Endothelial cell of umbilical vein (primary cell): ENCODE data around the gene OPRL1. TPM values are rescaled to one million over a fixed set of nuclear protein-coding genes. Genes with fewer than 3 reads are reported as not detected.

Experiments
- BruUV-seq: library from RNA; stranded (reverse); fragments of 400-500 nt; replicated peaks from 2 replicates; lab custom pipeline; 2021; lab: Mats Ljungman, UMichigan
- CTCF ChIA-PET: fragments of 300-600, 350-600 bp; sonication (Branson Sonifier 250); formaldehyde crosslinking; loops from one replicate; lab custom pipeline; 2021; ENCODE audit warnings: antibody characterized with exemption, inconsistent platforms; lab: Charles Lee
- POLR2A ChIA-PET: fragments of 300-600, 350-600 bp; sonication (Branson Sonifier 250); formaldehyde crosslinking; loops from one replicate; lab custom pipeline; 2021; ENCODE audit warnings: antibody characterized with exemption, inconsistent platforms; lab: Charles Lee
- DNase-seq: peaks from one replicate; pipeline ENCODE4 v3.0.0-alpha.2; 2011; ENCODE audit warnings: low read depth, low spot score
- FAIRE-seq: peaks from 2 replicates; lab custom pipeline; 2011; peaks lifted over from hg19 to GRCh38; lab: Jason Lieb, UNC
- H2AFZ ChIP-seq: 2 replicates; pipeline ENCODE4 v1.6.0; 2012; ENCODE audit warnings: low read depth, low read length, control low read depth, inconsistent platforms
- H3K27ac ChIP-seq: 2 replicates; pipeline ENCODE4 v1.5.1; 2011; ENCODE audit warnings: low read depth, mild to moderate bottlenecking, control low read depth, low read length, moderate library complexity; ENCODE audit not compliant: insufficient read depth
- H3K27me3 ChIP-seq, 2 experiments: 2 replicates each; pipeline versions ENCODE4 v1.6.0 to v1.6.1; 2011; ENCODE audit warnings: low read length in 2 of 2, mixed read lengths in 1 of 2; ENCODE audit not compliant: control insufficient read depth in 2 of 2, insufficient read depth in 2 of 2
- H3K36me3 ChIP-seq, 2 experiments: 2 replicates in 1 of 2; 3 replicates in 1 of 2; pipeline ENCODE4 v1.5.1; 2011; ENCODE audit warnings: low read length in 2 of 2, mild to moderate bottlenecking in 1 of 2, moderate library complexity in 1 of 2; ENCODE audit not compliant: control insufficient read depth in 2 of 2, insufficient read depth in 2 of 2; ENCODE audit errors: extremely low read depth in 1 of 2
- H3K4me1 ChIP-seq: 3 replicates; pipeline ENCODE4 v1.5.1; 2011; ENCODE audit warnings: mild to moderate bottlenecking, low read length; ENCODE audit not compliant: control insufficient read depth, insufficient read depth; ENCODE audit errors: extremely low read depth
- H3K4me2 ChIP-seq: 2 replicates; pipeline ENCODE4 v1.6.1; 2011; ENCODE audit warnings: low read length, control low read depth, mixed read lengths; ENCODE audit not compliant: insufficient read depth
- H3K4me3 ChIP-seq, 3 experiments: fragments of 200-600 bp in 1 of 3; sonication (generic), shearing (Covaris generic) in 1 of 3; replicated peaks in 1 of 3; 2 replicates each; pipeline ENCODE4 v1.5.1; 2011 to 2016; ENCODE audit warnings: control low read depth in 3 of 3, low read length in 3 of 3, mild to moderate bottlenecking in 2 of 3, inconsistent platforms in 1 of 3, low read depth in 1 of 3, moderate library complexity in 1 of 3; ENCODE audit not compliant: insufficient read depth in 1 of 3
- H3K79me2 ChIP-seq: 2 replicates; pipeline ENCODE4 v1.6.0; 2012; ENCODE audit warnings: low read length, inconsistent platforms; ENCODE audit not compliant: control insufficient read depth, insufficient read depth
- H3K9ac ChIP-seq: replicated peaks from 2 replicates; pipeline ENCODE3; 2011; ENCODE audit warnings: low read length, control low read depth; ENCODE audit not compliant: insufficient read depth; ENCODE audit errors: extremely low read depth
- H3K9me1 ChIP-seq: replicated peaks from 3 replicates; pipeline ENCODE4 v1.6.0; 2011; ENCODE audit warnings: mild to moderate bottlenecking, low read length; ENCODE audit not compliant: control insufficient read depth, insufficient read depth; ENCODE audit errors: extremely low read depth
- H3K9me3 ChIP-seq: replicated peaks from 2 replicates; pipeline ENCODE4 v1.5.1; 2012; ENCODE audit warnings: low read length, inconsistent platforms; ENCODE audit not compliant: control insufficient read depth, insufficient read depth
- H4K20me1 ChIP-seq: replicated peaks from 2 replicates; pipeline ENCODE3; 2011; ENCODE audit warnings: mild to moderate bottlenecking, low read length; ENCODE audit not compliant: control insufficient read depth, insufficient read depth; ENCODE audit errors: extremely low read depth
- EZH2 ChIP-seq: IDR thresholded peaks from 2 replicates; pipeline ENCODE4 v1.6.1; 2012; ENCODE audit warnings: borderline replicate concordance, low read depth, mild to moderate bottlenecking, moderate library complexity, low read length, inconsistent platforms; ENCODE audit not compliant: severe bottlenecking
- FOS ChIP-seq: IDR thresholded peaks from 2 replicates; pipeline ENCODE4 v1.6.1; 2011; ENCODE audit warnings: mild to moderate bottlenecking, low read length, moderate library complexity, borderline replicate concordance; ENCODE audit not compliant: insufficient read depth
- GATA2 ChIP-seq: IDR thresholded peaks from 2 replicates; pipeline ENCODE4 v1.7.0; 2011; ENCODE audit warnings: low read depth, mild to moderate bottlenecking, moderate library complexity, mixed read lengths, low read length; ENCODE audit not compliant: insufficient read length, insufficient read depth
- JUN ChIP-seq: IDR thresholded peaks from 2 replicates; pipeline ENCODE4 v1.6.1; 2011; ENCODE audit warnings: borderline replicate concordance, low read depth; ENCODE audit not compliant: insufficient read length, insufficient read depth
- MAX ChIP-seq: IDR thresholded peaks from 2 replicates; pipeline ENCODE4 v1.6.1; 2011; ENCODE audit not compliant: insufficient read depth, insufficient read length
- MYC ChIP-seq: IDR thresholded peaks from one replicate; pipeline ENCODE4 v1.6.1; 2011; ENCODE audit warnings: mild to moderate bottlenecking, low read depth, low read length
- POLR2A ChIP-seq: IDR thresholded peaks from 2 replicates; pipeline ENCODE4 v1.6.1; 2012; ENCODE audit warnings: low read depth, mild to moderate bottlenecking, control low read depth, low read length
- POLR2AphosphoS5 ChIP-seq: IDR thresholded peaks from 2 replicates; pipeline ENCODE4 v1.6.1; 2012; ENCODE audit warnings: low read depth, mild to moderate bottlenecking, control low read depth, low read length, moderate library complexity; ENCODE audit not compliant: insufficient read depth
- dilution Hi-C: fragments of 300-500 bp; cut with MboI; formaldehyde crosslinking; loops from one replicate; pipeline ENCODE4 v1.15.0; 2019; ENCODE audit warnings: low sequenced_read_pairs; ENCODE audit not compliant: extremely low pct_ligation_motif_present
- intact Hi-C: fragments of 100-400 bp; cut with micrococcal nuclease; formaldehyde crosslinking; loops from one replicate; pipeline ENCODE4 v1.10.0; 2022
- polyA plus RNA-seq, 4 experiments: library from polyadenylated mRNA; depleted of rRNA in 3 of 4; stranded (reverse) in 3 of 4; unstranded in 1 of 4; fragments of >200 nt; gene quantifications; 2 replicates each; pipeline versions ENCODE4 v1.2.1 to v1.2.3, GENCODE V29; 2011 to 2012; ENCODE audit warnings: missing spikeins in 1 of 4
- total RNA-seq: library from RNA; stranded (reverse); gene quantifications from 2 replicates; pipeline ENCODE4 v1.2.3, GENCODE V29; 2021
- TF ChIP-seq, protein P1 (sequence below), 2 donors: IDR thresholded peaks; 1 replicate in 1 of 2; 2 replicates in 1 of 2; pipeline ENCODE4 v1.5.1; 2011; ENCODE audit warnings: low read length in 2 of 2, mild to moderate bottlenecking in 2 of 2, moderate library complexity in 2 of 2, control low read depth in 1 of 2, inconsistent platforms in 1 of 2, low read depth in 1 of 2; ENCODE audit not compliant: insufficient read depth in 1 of 2; ENCODE audit errors: extremely low read depth in 1 of 2

Gene OPRL1
- total and polyA plus RNA-seq, 2 donors (not counting 3 experiments of a cell fraction or from before 2014, with no cell fraction given): 1.9 to 2.0 TPM

DNA sequence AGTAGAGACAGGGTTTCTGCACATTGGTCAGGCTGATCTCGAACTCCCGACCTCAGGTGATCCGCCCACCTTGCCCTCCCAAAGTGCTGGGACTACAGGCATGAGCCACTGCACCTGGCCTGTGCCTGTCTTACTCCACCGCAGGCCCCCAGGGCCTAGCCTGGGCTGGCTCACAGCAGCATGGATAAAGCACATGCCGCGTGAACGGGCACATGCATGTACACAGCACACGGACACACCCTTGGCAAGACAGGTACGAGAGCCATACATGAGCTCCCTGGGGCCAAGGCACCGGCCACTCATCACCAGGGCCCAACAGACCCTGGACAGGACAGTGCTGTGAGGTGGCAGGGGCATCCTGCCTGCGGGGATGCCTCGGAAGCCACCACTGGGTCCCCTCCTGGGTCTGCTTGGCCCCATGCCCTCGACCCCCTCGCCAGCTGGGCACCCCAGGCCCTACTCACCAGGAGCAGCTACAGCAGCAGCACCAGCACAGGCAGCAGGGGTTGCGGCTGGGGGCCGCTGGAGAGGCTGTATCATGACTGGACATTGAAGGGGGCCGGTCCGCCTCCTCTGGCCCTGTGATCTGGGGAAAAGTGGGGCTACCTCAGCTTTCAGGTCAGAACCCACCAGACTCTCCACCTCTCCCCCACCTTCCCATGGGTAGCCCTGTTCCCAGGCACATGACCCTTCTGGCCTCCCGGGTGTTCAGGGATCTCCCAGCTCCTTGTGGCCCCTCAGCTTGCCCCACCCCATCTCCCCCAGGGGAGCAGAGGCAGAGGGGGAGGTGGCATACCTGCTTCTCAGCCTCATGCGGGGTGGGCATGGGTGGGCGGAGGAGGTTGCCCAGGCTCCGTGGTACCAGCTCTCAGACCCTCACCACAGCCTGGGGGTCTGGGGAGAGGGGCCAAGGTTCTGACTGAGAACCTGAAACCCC lies 3.6 kb upstream of the OPRL1 start:
- FAIRE-seq (no peak), DNase-seq (no peak)
- ChIA-PET CTCF (no interaction called here), POLR2A (no interaction called here)
- H3K9ac ChIP-seq: no peak overlapping the region
- dilution Hi-C loops (no loop called here), intact Hi-C loops (no loop called here)
- H3K36me3 ChIP-seq: peaks cover 0 to 21% of the 10 kb centered on the region in 2 experiments
- no peak overlapping the region for H3K27ac ChIP-seq
- H3K9me1 ChIP-seq: no peaks in the 10 kb centered on the region
- H3K9me3 ChIP-seq: no peaks in the 10 kb centered on the region
- peaks cover 14% of the 10 kb centered on the region for H3K4me1 ChIP-seq
- no peak overlapping the region for H3K4me3 ChIP-seq
- H3K4me2 ChIP-seq: no peak overlapping the region
- H2AFZ ChIP-seq: no peak overlapping the region
- no peaks in the 10 kb centered on the region for H3K27me3 ChIP-seq
- H3K79me2 ChIP-seq: peaks cover 6% of the 10 kb centered on the region
- no TSS peak for BruUV-seq
- H4K20me1 ChIP-seq: no peaks in the 10 kb centered on the region
- TF ChIP-seq GATA2: no peak
- TF ChIP-seq POLR2AphosphoS5: no peak
- TF ChIP-seq POLR2A: no peak

DNA sequence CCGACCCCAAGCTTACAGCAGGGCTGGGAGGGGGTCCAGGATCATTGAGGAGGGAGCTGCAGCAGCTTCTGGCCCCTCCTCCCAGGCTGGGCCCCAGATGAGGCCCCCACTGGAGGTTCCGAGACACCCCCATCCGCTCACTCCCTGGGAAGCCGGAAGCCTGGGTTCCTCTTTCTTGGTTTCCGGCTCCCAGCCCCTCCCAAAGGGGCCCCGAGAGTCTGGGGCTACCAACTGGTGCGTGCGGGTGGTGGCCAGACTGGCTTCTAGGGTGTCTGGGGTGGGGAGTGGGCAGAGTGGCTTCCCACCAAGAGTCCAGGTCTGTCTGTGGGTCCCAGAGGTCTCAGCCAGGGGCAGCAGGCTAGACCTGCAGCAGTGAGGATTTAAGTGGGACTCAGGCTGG lies 2.8 kb upstream of the OPRL1 start:
- Histone ChIP-seq H3K9me1 (no peaks in the 10 kb centered on the region), H4K20me1 (no peaks in the 10 kb centered on the region), H3K9ac (no peak overlapping the region), H3K27ac (no peak overlapping the region), H3K4me1 (peaks cover 14% of the 10 kb centered on the region), H3K4me2 (no peak overlapping the region), H3K79me2 (peaks cover 6% of the 10 kb centered on the region), H3K27me3 (no peaks in the 10 kb centered on the region), H3K4me3 (no peak overlapping the region), H2AFZ (no peak overlapping the region), H3K36me3 (peaks cover 0 to 19% of the 10 kb centered on the region in 2 experiments), H3K9me3 (no peaks in the 10 kb centered on the region)
- FAIRE-seq (no peak), DNase-seq (no peak)
- no TSS peak for BruUV-seq
- POLR2A ChIA-PET: no interaction called here
- CTCF ChIA-PET: no interaction called here
- dilution Hi-C loops: no loop called here
- TF ChIP-seq MYC (no peak), JUN (no peak), FOS (no peak), EZH2 (no peak), MAX (no peak), POLR2AphosphoS5 (no peak)
- TF ChIP-seq, protein P1, sequence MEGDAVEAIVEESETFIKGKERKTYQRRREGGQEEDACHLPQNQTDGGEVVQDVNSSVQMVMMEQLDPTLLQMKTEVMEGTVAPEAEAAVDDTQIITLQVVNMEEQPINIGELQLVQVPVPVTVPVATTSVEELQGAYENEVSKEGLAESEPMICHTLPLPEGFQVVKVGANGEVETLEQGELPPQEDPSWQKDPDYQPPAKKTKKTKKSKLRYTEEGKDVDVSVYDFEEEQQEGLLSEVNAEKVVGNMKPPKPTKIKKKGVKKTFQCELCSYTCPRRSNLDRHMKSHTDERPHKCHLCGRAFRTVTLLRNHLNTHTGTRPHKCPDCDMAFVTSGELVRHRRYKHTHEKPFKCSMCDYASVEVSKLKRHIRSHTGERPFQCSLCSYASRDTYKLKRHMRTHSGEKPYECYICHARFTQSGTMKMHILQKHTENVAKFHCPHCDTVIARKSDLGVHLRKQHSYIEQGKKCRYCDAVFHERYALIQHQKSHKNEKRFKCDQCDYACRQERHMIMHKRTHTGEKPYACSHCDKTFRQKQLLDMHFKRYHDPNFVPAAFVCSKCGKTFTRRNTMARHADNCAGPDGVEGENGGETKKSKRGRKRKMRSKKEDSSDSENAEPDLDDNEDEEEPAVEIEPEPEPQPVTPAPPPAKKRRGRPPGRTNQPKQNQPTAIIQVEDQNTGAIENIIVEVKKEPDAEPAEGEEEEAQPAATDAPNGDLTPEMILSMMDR (IDR thresholded peaks at IDR 0.05; ENCODE audit: extremely low read depth in 1 of 2, insufficient read depth in 1 of 2, low read depth in 1 of 2, low read length in 2 of 2): no peak
- intact Hi-C loops: no loop called here
